ENCODE measurements around the gene GINS3.

GRCh38 chr16:58409316-58409973 lies 17.2 kb downstream of the GINS3 start:
- TF ChIP-seq CTCF (IDR thresholded peaks at IDR 0.05) (no peak), POLR2AphosphoS5 (IDR thresholded peaks at IDR 0.05) (no peak), POLR2A (IDR thresholded peaks at IDR 0.05) (no peak), EP300 (IDR thresholded peaks at IDR 0.05) (no peak)

Measured in suprapubic skin (tissue), 4 donors.